C4-2B (cell line): Measurements from ENCODE around the gene TULP4.
"Not testable (repeated sequence)": the region's sequence is repeated elsewhere in the genome, so short reads cannot be mapped to it uniquely, and the experiment has no call there.

Experiments
- ZFX ChIP-seq: fragments of 450-650 bp; IDR thresholded peaks from 2 replicates; pipeline ENCODE4 v1.6.1; 2017
- TF ChIP-seq, protein P1 (sequence below): fragments of 450-650 bp; conservative IDR thresholded peaks from 2 replicates; pipeline ENCODE4 v1.5.1; 2017; ENCODE audit warnings: mild to moderate bottlenecking

- TF ChIP-seq, protein P1, sequence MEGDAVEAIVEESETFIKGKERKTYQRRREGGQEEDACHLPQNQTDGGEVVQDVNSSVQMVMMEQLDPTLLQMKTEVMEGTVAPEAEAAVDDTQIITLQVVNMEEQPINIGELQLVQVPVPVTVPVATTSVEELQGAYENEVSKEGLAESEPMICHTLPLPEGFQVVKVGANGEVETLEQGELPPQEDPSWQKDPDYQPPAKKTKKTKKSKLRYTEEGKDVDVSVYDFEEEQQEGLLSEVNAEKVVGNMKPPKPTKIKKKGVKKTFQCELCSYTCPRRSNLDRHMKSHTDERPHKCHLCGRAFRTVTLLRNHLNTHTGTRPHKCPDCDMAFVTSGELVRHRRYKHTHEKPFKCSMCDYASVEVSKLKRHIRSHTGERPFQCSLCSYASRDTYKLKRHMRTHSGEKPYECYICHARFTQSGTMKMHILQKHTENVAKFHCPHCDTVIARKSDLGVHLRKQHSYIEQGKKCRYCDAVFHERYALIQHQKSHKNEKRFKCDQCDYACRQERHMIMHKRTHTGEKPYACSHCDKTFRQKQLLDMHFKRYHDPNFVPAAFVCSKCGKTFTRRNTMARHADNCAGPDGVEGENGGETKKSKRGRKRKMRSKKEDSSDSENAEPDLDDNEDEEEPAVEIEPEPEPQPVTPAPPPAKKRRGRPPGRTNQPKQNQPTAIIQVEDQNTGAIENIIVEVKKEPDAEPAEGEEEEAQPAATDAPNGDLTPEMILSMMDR: not testable (repeated sequence)
- not testable (repeated sequence) for TF ChIP-seq ZFX
Measured at GRCh38 chr6:158301561-158301960, 10.7 kb upstream of the TULP4 start.
